NCI-H2196 treated with DMSO at 0.1 percent for 48 hours (cell line): ENCODE results near the gene TMEM82.
"Not testable (repeated sequence)": the region's sequence is repeated elsewhere in the genome, so short reads cannot be mapped to it uniquely, and the experiment has no call there.

Source experiments
- DNase-seq: peaks from one replicate; lab custom pipeline; 2025; ENCODE audit not compliant: unreplicated experiment; lab: John Stamatoyannopoulos, UW

The TMEM82 gene

DNA sequence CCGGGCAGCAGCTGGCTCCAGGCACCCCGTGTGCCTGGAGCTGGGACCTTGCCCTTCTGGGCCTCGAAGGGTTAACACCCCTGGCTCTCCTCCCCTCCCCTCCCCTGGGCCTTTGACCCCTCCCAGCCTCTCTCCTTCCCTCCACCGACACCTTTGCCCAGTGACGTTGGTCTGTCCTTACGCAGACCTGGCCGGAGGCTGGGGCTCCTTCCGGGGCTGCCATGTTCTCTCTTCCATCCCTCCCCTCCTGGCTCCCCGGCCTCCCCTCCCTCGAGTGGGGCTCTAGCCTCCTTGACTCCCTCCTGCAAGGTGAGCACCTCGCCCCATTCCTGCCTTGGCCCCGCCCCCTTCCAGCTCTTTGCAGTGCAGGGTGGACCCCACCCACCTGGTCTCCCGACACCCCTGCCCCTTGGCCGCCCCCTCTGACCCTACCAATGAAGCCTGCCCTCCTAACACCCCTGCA is at the start of gene TMEM82:
Gene TMEM82 (plus strand): TSS at position 161 of the 463 bp plus-strand sequence. CDS start 61 bp downstream, at position 222.
- DNase-seq: no peak

GRCh38 chr1:15693371-15693770 is 48.9 kb upstream of the TMEM82 start:
- DNase-seq: no peak

DNA sequence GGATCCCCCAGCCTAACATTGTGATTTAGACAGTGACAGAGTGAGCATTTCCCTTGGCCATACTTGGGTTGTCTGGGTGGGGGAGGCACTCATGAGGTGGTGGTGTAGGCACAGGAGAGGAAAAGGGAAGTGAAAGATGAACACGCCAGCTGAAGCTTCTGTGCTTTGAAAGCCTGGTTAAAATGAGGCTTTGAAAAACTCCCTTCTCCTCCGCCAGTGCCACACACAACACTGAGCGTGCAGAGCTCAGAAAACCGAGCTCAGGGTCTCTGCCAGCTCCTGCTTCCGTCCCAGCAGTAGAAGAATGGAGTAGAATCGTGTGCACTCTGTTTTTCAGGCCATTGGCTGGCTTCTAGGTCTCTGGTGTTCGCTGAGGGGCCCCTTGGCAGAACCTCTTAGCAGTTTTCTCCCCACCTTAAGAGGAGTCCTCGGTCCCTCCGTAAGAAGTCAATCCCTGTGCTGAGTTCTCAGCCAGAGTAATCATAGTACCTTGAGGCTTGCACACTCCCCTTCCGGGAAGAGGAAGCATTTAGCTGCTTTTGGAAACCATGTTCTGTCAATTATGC is 45.3 kb upstream of the TMEM82 start:
- DNase-seq: no peak

DNA sequence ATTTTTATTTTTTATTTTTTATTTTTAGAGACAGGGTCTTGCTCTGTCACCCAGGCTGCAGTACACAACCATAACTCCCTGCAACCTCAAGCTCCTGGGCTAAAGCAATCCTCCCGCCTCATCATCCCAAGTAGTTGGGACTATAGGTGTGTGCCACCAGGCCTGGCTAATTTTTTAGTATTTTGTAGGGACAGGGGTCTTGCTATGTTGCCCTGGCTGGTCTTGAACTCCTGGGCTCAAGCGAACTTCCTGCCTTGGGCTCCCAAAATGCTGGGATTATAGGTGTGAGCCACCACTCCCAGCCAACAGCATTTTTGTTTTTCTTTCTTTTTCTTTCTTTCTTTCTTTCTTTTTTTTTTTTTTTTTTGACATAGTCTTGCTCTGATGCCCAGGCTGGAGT is 44.1 kb upstream of the TMEM82 start:
- no peak for DNase-seq

- not testable (repeated sequence) for DNase-seq
These were observed 43.0 kb upstream of the TMEM82 start for GRCh38 chr1:15699321-15699720.

DNA sequence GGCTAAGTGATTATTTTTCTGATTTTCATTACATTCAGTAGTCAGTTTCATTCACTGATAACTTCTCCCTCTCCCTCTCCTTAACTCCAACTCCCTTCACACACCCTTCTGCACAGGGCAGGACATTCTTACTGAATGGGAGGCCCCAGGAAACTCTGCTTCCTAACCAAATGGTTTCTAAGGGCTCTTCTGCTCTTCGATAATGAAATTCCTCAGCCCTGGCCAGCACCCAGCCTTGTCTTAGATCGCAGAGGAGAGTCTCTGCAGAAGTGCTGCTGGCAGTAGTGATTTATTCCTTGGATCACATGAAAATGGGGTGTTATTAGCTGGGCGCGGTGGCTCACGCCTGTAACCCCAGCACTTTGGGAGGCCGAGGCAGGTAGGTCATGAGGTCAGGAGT is 41.8 kb upstream of the TMEM82 start:
- no peak for DNase-seq

- DNase-seq: no peak
These were observed 40.5 kb upstream of the TMEM82 start for GRCh38 chr1:15701784-15702183.

DNA sequence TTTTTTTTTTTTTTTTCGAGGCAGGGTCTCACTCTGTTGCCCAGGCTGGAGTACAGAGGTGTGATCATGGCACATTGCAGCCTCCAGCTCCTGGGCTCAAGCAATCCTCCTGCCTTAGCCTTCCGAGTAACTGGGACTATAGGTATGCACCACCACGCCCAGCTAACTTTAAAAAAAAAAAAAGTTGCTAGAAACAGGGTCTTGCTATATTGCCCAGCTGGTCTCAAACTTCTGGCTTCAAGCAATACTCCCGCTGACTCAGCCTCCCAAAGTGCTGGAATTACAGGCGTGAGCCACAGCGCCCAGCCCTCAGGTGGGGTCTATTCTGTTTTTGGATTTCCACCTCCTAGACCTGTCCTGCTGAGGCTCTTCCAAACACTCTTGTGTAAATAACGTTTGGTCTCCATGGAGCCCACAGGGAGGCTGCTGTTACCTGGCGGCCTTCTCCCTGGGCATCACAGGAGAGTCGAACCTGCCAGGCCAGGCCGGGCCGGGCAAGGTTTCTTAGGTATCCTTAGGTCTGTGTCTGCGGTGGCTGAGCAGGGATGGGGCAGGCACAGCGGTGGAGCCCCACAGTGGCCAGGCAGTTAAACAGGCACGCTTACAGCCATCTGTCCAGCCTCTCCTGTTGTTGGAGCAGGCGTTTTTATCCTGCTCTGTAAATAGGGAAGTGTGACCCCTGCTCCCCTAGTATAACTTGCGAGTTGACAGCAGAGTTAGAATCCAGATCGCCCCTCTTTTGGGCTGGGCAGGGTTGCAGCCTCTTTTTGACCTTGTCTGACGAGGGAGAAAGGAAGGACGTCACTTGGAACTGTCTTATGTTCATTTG is 39.4 kb upstream of the TMEM82 start:
- DNase-seq: no peak

DNA sequence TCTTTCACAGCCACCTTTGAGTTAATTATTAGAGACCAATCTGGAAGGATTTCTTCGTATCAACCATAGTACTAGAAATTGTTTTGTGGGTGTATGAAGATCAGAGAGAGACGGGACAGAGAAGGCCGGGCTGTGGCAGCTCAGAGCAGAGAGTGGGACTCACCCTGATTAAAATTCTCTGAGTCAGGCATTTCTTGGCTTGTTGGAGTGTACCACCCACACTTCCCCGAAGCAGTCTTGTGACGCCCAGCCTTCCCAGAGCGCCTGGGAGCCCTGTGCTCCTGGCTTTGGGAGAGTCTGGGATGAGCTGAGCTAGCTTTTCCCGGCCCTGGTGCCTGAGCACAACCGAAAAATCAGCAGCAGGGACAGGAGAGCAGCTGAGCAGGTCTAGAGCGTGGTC is 38.7 kb upstream of the TMEM82 start:
- DNase-seq: no peak

- DNase-seq: no peak
These were observed 37.6 kb upstream of the TMEM82 start for GRCh38 chr1:15704526-15705183.

GRCh38 chr1:15705184-15705566 is 37.1 kb upstream of the TMEM82 start:
- DNase-seq: no peak

- no peak for DNase-seq
These were observed 35.5 kb upstream of the TMEM82 start for GRCh38 chr1:15706751-15707150.

- DNase-seq: no peak
These were observed 34.9 kb upstream of the TMEM82 start for GRCh38 chr1:15707239-15707925.

DNA sequence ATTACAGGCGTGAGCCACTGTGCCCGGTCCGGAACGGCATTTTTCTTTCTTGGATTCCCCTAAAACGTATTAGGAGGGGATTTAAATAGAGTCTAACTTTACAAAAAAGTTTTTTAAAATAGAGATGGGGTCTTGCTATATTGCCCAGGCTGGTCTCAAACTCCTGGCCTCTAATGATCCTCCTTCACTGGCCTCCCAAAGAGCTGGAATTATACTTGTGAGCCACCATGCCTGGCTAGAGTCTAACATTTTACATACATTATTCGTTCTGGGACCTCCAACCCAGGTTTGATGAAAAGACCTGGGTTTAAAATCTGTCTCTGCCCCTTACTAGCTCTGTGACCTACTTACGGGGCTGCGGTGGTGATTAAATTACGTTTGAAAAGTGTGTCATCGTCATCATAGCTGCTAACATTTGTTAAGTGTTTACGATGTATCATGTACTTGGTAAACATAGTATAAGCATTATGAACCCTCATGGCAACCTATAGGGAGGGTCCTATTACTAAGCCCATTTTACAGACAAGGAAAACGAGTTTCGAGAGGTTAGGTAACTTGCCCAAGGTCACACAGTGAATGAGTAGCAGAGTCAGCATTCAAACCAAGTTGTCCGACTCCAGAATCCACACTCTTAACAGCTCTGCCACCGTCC is 33.7 kb upstream of the TMEM82 start:
- no peak for DNase-seq

DNA sequence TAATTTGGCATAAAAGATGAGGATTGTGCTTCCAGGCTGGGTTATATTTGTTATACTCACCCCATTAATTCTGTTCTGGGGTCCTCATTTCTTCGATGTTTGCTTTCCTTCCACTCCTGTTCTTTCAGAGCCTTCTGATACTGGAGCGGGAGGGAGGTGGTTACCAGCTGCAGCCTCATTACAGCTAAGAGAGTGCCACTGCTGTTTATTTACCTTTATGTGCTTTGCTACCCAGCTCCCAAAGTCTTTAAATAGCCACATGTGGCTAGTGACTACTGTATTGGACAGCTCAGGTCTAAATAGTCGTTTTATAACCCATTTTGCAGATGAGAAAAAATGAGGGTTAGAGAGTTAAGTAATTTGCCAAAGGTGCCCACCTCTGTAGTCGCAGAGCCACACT is 33.1 kb upstream of the TMEM82 start:
- no peak for DNase-seq

GRCh38 chr1:15712168-15712567 is 30.1 kb upstream of the TMEM82 start:
- DNase-seq: no peak

DNA sequence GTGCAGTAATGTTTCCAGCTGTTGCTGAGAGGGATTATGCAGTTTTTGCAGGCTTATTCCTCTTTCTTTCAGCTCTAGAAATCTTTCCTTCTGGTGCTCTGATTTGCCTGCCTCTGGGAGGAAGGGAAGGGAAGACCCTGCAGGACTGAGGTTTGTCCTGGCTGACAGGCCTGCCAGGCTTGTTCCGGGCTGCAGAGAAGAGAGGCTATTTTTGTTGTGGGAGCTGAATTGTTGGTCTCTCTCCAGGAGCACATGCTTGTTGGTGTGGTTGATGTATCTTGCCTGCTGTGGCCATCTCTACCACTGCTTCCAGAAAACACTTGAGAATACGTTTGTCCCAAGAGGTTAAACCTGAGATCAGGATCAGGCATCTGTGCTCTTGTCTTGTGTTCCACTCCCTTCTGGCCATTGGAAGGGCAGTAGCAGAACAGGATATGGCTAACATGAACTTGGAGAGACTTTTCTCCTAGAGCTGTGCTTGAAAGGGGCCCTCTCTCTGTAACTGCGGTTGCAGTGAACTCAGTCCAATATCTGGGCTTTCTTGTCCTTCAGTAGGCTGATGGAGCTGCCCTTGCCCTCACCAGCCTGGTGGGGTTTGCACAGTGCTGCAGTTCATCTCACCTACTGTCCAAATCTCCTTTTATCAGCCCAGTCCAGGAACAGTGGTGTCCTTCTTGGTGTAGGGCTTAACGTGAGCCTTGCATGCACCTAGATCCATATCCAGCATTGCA is 27.7 kb upstream of the TMEM82 start:
- DNase-seq: no peak

DNA sequence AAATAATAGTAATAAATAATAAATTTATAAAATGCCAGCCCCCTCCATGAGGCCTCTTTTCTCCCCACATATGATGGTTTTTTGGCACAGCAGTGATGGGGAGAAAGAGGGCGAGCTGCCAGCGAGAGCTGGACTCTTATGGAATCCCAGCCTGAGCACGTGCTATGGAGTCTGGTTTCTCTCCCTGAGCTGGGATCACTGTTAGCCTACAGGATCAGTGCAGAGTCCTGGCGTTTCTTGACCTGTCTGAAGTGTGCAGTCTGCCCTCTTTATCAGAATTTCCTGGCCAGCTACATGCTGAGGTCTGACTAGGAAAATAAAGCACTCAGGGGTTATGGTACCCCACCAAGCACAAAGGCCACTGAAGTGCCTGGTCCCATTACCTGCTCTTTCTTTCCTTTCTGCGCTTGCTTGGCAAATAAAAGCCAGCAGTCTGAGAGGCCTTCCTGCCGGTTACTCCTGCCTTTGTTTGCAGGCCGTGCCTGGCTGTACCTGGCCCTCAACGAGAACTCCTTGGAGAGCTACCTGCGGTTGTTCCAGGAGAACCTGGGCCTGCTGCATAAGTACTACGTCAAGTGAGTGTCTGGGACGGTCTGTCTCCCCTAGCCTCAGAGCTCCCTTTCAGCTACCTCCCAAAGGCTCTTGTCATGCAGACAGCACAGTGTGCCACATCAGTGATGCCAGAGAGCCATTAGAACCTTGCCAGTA is 24.7 kb upstream of the TMEM82 start:
- DNase-seq: peak; percentile 16

- DNase-seq: no peak
These were observed 24.1 kb upstream of the TMEM82 start for GRCh38 chr1:15718199-15718601.
